ENCODE data around the gene OBSL1.

The OBSL1 gene

DNA sequence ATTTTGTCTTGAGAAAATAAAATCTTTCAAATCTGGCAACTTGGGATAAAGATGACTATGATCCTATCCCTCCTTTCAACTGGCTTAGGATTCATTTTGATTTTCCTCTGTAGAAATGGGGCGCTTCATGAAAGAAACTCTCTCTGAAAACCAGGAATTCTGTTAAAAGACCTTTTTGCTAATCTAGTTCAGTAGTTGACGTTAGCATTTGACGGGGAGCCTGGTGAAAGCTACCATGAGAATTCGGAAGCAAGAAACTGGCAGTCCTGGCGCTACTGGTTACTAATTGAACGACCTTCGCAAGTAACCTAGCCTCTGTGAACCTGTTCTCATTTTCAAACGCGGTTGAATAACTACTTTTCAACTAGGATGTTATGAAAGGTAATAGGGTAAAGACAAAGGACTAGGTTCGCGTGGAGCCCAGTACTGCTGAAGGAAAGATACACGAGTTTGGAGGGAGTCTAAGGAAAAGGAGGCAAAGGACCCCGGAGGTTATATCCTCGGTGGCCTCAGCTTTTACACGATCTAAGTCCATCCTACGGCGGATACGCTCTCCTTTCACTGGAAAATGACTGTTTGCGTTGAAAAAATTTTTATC, 25.7 kb upstream of the OBSL1 start:
- TF ChIP-seq ZFX (IDR thresholded peaks at IDR 0.05; ENCODE audit: borderline replicate concordance) = no peak
- TF ChIP-seq, protein P1, sequence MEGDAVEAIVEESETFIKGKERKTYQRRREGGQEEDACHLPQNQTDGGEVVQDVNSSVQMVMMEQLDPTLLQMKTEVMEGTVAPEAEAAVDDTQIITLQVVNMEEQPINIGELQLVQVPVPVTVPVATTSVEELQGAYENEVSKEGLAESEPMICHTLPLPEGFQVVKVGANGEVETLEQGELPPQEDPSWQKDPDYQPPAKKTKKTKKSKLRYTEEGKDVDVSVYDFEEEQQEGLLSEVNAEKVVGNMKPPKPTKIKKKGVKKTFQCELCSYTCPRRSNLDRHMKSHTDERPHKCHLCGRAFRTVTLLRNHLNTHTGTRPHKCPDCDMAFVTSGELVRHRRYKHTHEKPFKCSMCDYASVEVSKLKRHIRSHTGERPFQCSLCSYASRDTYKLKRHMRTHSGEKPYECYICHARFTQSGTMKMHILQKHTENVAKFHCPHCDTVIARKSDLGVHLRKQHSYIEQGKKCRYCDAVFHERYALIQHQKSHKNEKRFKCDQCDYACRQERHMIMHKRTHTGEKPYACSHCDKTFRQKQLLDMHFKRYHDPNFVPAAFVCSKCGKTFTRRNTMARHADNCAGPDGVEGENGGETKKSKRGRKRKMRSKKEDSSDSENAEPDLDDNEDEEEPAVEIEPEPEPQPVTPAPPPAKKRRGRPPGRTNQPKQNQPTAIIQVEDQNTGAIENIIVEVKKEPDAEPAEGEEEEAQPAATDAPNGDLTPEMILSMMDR (IDR thresholded peaks at IDR 0.05) = no peak
- peak overlapping the region; percentile 87 for H3K27ac ChIP-seq

DNA sequence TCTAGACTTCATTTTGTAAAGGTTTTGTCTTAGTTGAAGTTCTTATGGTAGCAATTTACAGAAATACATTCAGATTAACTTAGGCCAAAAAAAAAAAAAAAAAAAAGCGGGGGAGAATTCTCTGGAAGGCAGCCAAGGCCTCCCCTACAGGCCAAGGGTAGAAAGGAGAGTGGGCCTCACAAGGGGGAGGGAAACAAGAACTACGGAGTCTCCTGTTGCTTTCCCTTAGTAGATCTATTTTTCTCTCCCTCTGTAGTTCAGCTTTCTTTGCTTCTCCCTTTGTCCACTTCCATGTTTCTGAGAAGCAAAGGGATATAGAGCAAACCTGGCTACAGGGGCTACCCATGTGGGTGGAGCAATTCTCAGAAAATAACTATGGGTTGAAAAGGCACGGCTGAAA, 23.9 kb upstream of the OBSL1 start:
- TF ChIP-seq, protein P1 (IDR thresholded peaks at IDR 0.05) = no peak
- H3K27ac ChIP-seq = no peak overlapping the region

- H3K27ac ChIP-seq = no peak overlapping the region
- no peak for TF ChIP-seq ZFX (IDR thresholded peaks at IDR 0.05; ENCODE audit: borderline replicate concordance)
- TF ChIP-seq, protein P1 (IDR thresholded peaks at IDR 0.05) = no peak
These were observed 21.8 kb upstream of the OBSL1 start for GRCh38 chr2:219593154-219593553.

GRCh38 chr2:219592736-219593135, 21.4 kb upstream of the OBSL1 start:
- TF ChIP-seq ZFX (IDR thresholded peaks at IDR 0.05; ENCODE audit: borderline replicate concordance) = no peak
- TF ChIP-seq, protein P1 (IDR thresholded peaks at IDR 0.05) = no peak

DNA sequence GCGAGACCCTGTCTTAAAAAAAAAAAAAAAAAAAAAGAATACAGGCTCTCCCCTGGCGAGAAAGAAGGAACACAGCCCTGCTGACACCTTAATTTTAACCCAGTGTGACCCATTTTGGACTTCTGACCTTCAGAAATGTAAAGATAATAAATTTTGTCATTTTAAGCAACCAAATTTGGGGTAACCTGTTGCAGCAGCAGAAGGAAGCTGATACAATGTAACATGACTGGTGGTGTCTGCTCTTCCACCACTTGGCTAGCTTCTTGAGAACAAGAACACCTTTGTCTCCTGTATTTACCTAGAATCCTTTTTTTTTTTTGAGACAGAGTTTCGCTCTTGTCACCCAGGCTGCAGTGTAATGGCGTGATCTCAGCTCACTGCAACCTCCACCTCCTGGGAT, 19.8 kb upstream of the OBSL1 start:
- no peak overlapping the region for H3K27ac ChIP-seq
- TF ChIP-seq, protein P1 (IDR thresholded peaks at IDR 0.05) = no peak
- TF ChIP-seq ZFX (IDR thresholded peaks at IDR 0.05; ENCODE audit: borderline replicate concordance) = no peak

More at GRCh38 chr2:219592736-219593135, 21.4 kb upstream of the OBSL1 start:
- no peak overlapping the region for H3K27ac ChIP-seq

GRCh38 chr2:219581346-219581745, 10.0 kb upstream of the OBSL1 start:
- no peak overlapping the region for H3K27ac ChIP-seq
- TF ChIP-seq, protein P1 (IDR thresholded peaks at IDR 0.05) = no peak
- no peak for TF ChIP-seq ZFX (IDR thresholded peaks at IDR 0.05; ENCODE audit: borderline replicate concordance)

DNA sequence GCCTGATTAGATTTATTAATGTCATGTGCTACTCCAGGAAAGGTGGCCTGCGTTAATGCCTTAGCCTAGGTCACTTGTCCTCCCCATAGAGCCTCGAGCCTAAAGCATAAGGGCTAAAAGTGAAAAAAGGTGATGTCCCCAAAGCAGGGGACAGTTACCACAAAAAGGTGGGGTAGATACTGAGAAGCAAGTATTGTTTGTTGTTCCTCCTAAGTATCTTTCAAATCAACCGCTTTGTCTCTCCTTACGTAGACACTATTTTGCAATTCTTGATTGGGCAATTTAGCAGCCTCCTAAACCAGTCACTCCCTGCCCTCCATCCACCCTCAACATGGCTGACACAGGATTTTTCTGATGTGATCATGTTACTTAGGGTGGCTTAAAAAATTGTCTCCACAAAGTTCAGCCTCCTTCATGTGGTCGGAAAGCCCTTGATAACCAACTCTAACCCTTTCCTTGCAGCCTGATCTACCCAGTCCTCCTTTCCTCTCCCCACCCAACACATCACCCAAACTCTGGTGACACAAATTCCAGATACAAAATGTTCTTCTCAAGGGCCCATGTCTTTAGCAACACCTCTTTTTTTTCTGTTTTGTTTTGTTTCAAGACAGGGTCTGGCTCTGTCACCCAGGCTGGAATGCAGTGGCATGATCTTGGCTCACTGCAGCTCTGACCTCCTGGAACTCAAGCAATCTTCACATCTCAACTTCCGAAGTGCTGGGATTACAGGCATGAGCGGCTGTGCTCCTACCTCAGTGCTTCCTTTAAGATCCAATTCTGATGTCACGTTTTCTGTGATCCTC, 7.7 kb upstream of the OBSL1 start:
- H3K27ac ChIP-seq = no peak overlapping the region
- TF ChIP-seq, protein P1 (IDR thresholded peaks at IDR 0.05) = no peak
- no peak for TF ChIP-seq ZFX (IDR thresholded peaks at IDR 0.05; ENCODE audit: borderline replicate concordance)
